IPS-20b (cell line): ENCODE results near the gene MCM9.
"Not testable (repeated sequence)": the region's sequence is repeated elsewhere in the genome, so short reads cannot be mapped to it uniquely, and the experiment has no call there.

Experiments used
- H3K27ac ChIP-seq: one replicate; pipeline ENCODE4 v1.5.1; 2013; ENCODE audit warnings: low read length
- H3K27me3 ChIP-seq: 2 replicates; pipeline ENCODE4 v1.6.1; 2013; ENCODE audit warnings: mild to moderate bottlenecking, low read length, inconsistent platforms; ENCODE audit not compliant: insufficient read depth
- H3K36me3 ChIP-seq: 2 replicates; pipeline ENCODE4 v1.6.1; 2013; ENCODE audit warnings: low read depth, mild to moderate bottlenecking, inconsistent platforms, low read length, moderate library complexity; ENCODE audit not compliant: insufficient read depth
- H3K4me1 ChIP-seq: 2 replicates; pipeline ENCODE4 v1.6.1; 2013; ENCODE audit warnings: mild to moderate bottlenecking, control low read depth, inconsistent platforms, low read length, moderate library complexity; ENCODE audit not compliant: insufficient read depth
- H3K4me3 ChIP-seq: 2 replicates; pipeline ENCODE4 v1.5.1; 2013; ENCODE audit warnings: mild to moderate bottlenecking, low read length, inconsistent platforms
- H3K9ac ChIP-seq: 2 replicates; pipeline ENCODE4 v1.6.1; 2013; ENCODE audit warnings: low read depth, mild to moderate bottlenecking, inconsistent platforms, low read length, moderate library complexity
- H3K9me3 ChIP-seq: 2 replicates; pipeline ENCODE4 v1.6.1; 2013; ENCODE audit warnings: mild to moderate bottlenecking, low read depth, low read length, inconsistent platforms; ENCODE audit not compliant: insufficient read depth

The MCM9 gene

DNA sequence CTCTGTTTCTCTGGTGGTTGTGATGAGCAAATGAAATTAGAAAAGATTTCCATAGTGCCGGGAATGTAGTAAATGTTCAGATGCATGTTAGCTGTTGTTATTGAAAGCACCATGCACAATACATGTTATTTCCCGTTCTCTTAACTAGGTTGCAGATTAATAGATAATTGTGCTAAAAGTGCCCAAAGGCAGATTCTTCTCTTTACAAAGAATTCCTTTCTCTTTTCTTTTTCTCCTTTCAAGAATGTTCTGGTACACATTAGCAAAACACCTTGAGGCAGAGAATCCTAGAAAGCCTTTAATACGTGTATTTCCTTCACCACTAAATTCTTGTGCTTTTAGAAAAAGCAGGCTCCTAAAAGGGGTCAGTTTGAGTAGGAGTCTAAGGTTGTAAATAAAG lies 162.1 kb downstream of the MCM9 start:
- Histone ChIP-seq H3K36me3 (no peaks in the 10 kb centered on the region), H3K9me3 (no peaks in the 10 kb centered on the region), H3K27me3 (no peaks in the 10 kb centered on the region), H3K27ac (no peak overlapping the region), H3K4me1 (peaks cover 7% of the 10 kb centered on the region; the same call in 1 of the 2 replicates), H3K9ac (no peak overlapping the region), H3K4me3 (no peak overlapping the region)

GRCh38 chr6:118771253-118771652 lies 163.7 kb downstream of the MCM9 start:
- Histone ChIP-seq H3K9ac (no peak overlapping the region), H3K9me3 (no peaks in the 10 kb centered on the region), H3K4me1 (peaks cover 7% of the 10 kb centered on the region; the same call in 1 of the 2 replicates), H3K4me3 (no peak overlapping the region), H3K27ac (no peak overlapping the region), H3K27me3 (no peaks in the 10 kb centered on the region), H3K36me3 (no peaks in the 10 kb centered on the region)

GRCh38 chr6:118770835-118771234 lies 164.1 kb downstream of the MCM9 start:
- no peak overlapping the region for H3K27ac ChIP-seq
- no peaks in the 10 kb centered on the region for H3K27me3 ChIP-seq
- no peak overlapping the region for H3K4me3 ChIP-seq
- H3K36me3 ChIP-seq = no peaks in the 10 kb centered on the region
- peaks cover 7% of the 10 kb centered on the region; the same call in 1 of the 2 replicates for H3K4me1 ChIP-seq
- H3K9ac ChIP-seq = no peak overlapping the region
- H3K9me3 ChIP-seq = no peaks in the 10 kb centered on the region

DNA sequence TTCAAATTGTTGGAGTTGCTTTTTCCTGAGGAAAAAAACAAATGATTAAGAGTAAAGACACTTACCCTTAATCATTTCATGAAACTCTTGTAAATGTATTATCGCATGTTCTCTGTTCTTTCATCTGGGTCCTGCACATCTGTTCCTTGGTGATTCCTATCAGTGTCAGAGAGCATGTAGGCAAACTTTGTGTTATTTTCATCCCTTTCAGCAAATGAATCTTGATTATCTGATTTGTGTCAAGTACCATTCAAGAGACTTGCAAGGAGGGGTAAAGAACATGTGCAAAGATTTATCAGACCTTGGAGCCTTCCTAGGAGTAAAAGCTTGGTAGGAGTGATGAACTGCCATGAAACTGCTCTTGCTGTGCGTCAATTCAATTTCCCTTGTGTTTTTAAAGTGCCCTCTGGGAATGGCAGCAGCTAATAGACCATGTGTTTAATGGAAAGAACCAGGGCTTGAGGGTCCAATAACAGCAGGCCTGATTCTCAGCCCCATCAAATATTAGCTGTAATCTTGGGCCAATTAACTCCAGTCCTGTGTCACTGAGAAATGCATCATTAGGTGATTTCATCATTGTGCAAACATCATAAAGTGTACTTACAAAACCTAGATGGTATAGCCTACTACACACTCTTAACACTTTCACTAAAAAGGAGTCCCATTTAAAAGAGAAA lies 164.7 kb downstream of the MCM9 start:
- Histone ChIP-seq H3K4me3 (no peak overlapping the region), H3K9me3 (no peaks in the 10 kb centered on the region), H3K36me3 (no peaks in the 10 kb centered on the region), H3K9ac (no peak overlapping the region), H3K27ac (no peak overlapping the region), H3K4me1 (peaks cover 7% of the 10 kb centered on the region; the same call in 1 of the 2 replicates), H3K27me3 (no peaks in the 10 kb centered on the region)

- Histone ChIP-seq H3K4me3 (no peak overlapping the region), H3K27me3 (no peaks in the 10 kb centered on the region), H3K9me3 (no peaks in the 10 kb centered on the region), H3K27ac (no peak overlapping the region), H3K4me1 (peaks cover 7% of the 10 kb centered on the region; the same call in 1 of the 2 replicates), H3K36me3 (no peaks in the 10 kb centered on the region), H3K9ac (no peak overlapping the region)
These were observed 166.0 kb downstream of the MCM9 start for GRCh38 chr6:118768904-118769325.

- no peaks in the 10 kb centered on the region for H3K36me3 ChIP-seq
- no peak overlapping the region for H3K27ac ChIP-seq
- H3K4me1 ChIP-seq = peaks cover 7% of the 10 kb centered on the region; the same call in 1 of the 2 replicates
- no peak overlapping the region for H3K9ac ChIP-seq
- no peaks in the 10 kb centered on the region for H3K27me3 ChIP-seq
- H3K9me3 ChIP-seq = no peaks in the 10 kb centered on the region
- H3K4me3 ChIP-seq = no peak overlapping the region
These were observed 166.5 kb downstream of the MCM9 start for GRCh38 chr6:118768441-118768840.

GRCh38 chr6:118765316-118765715 lies 169.6 kb downstream of the MCM9 start:
- not testable (repeated sequence) for H3K4me3 ChIP-seq, H3K9ac ChIP-seq, H3K4me1 ChIP-seq, H3K36me3 ChIP-seq, H3K9me3 ChIP-seq, H3K27ac ChIP-seq, H3K27me3 ChIP-seq

DNA sequence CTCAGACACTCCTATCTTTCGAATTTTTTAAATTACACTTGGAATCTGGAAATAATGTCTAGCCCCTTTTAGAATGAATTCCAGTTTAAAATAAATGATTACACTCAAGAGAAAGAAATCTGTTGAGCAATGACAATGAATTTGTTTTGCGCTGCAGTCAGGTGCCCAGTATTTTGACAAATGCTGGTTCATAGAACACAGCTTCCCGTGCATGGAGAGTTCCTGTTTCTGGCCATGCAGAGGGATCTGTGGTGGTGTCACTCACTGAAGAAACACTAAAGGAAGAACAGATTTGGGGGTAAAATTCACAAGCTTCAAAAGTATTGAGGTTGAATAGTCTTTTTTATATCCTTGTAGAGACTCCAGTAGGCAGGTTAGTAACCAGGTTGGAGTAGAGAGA lies 170.2 kb downstream of the MCM9 start:
- H3K4me3 ChIP-seq = no peak overlapping the region
- no peaks in the 10 kb centered on the region for H3K36me3 ChIP-seq
- H3K27me3 ChIP-seq = no peaks in the 10 kb centered on the region
- peaks cover 7% of the 10 kb centered on the region; the same call in 1 of the 2 replicates for H3K4me1 ChIP-seq
- no peaks in the 10 kb centered on the region for H3K9me3 ChIP-seq
- no peak overlapping the region for H3K9ac ChIP-seq
- H3K27ac ChIP-seq = no peak overlapping the region
